Activated gamma-delta T cell treated with Interleukin-2 at 50 U/mL for 16 hours (primary cell): Measurements from ENCODE around the gene GALNT12.

Source experiments
- DNase-seq: peaks from one replicate; pipeline ENCODE4 v3.0.0-alpha.2; 2020

The GALNT12 gene

GRCh38 chr9:98783518-98784226 is 23.8 kb upstream of the GALNT12 start:
- no peak for DNase-seq

- no peak for DNase-seq
These were observed 22.4 kb upstream of the GALNT12 start for GRCh38 chr9:98784831-98785806.

GRCh38 chr9:98786750-98787510 is 20.5 kb upstream of the GALNT12 start:
- no peak for DNase-seq

- no peak for DNase-seq
These were observed 19.6 kb upstream of the GALNT12 start for GRCh38 chr9:98787766-98788335.

GRCh38 chr9:98789483-98790133 is 17.9 kb upstream of the GALNT12 start:
- no peak for DNase-seq

GRCh38 chr9:98790134-98790841 is 17.2 kb upstream of the GALNT12 start:
- DNase-seq, result no peak

- DNase-seq, result peak; percentile 45
These were observed 16.4 kb upstream of the GALNT12 start for GRCh38 chr9:98790842-98791607.

GRCh38 chr9:98791608-98792490 is 15.6 kb upstream of the GALNT12 start:
- no peak for DNase-seq

GRCh38 chr9:98793031-98793430 is 14.4 kb upstream of the GALNT12 start:
- DNase-seq, result no peak

GRCh38 chr9:98794802-98795201 is 12.7 kb upstream of the GALNT12 start:
- DNase-seq, result no peak

GRCh38 chr9:98795295-98795955 is 12.0 kb upstream of the GALNT12 start:
- no peak for DNase-seq

GRCh38 chr9:98795970-98796363 is 11.5 kb upstream of the GALNT12 start:
- no peak for DNase-seq

GRCh38 chr9:98796364-98797101 is 10.9 kb upstream of the GALNT12 start, which contains the start of gene ANKS6:
TSS of gene ANKS6 (minus strand) at chr9:98796555. CDS start at chr9:98796491, 64 bp downstream.
- peak; percentile 80 for DNase-seq

- DNase-seq, result no peak
These were observed 10.0 kb upstream of the GALNT12 start for GRCh38 chr9:98797491-98797890.

GRCh38 chr9:98798254-98798653 is 9.2 kb upstream of the GALNT12 start:
- no peak for DNase-seq

GRCh38 chr9:98801561-98801960 is 5.9 kb upstream of the GALNT12 start:
- no peak for DNase-seq

- no peak for DNase-seq
These were observed 5.5 kb upstream of the GALNT12 start for GRCh38 chr9:98801969-98802371.

GRCh38 chr9:98804083-98804482 is 3.4 kb upstream of the GALNT12 start:
- no peak for DNase-seq
